Tibial nerve (tissue), 4 donors: Measurements from ENCODE around the gene ACTR1B. TPM values are rescaled to one million over a fixed set of nuclear protein-coding genes. Genes with fewer than 3 reads are reported as not detected.
"Not testable (repeated sequence)": the region's sequence is repeated elsewhere in the genome, so short reads cannot be mapped to it uniquely, and the experiment has no call there.

ENCODE experiments used
- DNase-seq, 2 donors: peaks; one replicate each; pipeline ENCODE4 v3.0.0-alpha.2; 2019; ENCODE audit warnings: low spot score in 2 of 2
- H3K27ac ChIP-seq, 4 donors: fragments of 200-600 bp; sonication (generic) in 3 of 4; one replicate each; pipeline ENCODE4 v1.5.1; 2017 to 2019; ENCODE audit warnings: mild to moderate bottlenecking in 1 of 4
- H3K27me3 ChIP-seq, 2 donors: fragments of 200-600 bp; sonication (generic) in 1 of 2; one replicate each; pipeline versions ENCODE4 v1.5.1 to v1.6.0; 2017 to 2019
- H3K36me3 ChIP-seq, 3 donors: fragments of 200-600 bp; sonication (generic); one replicate each; pipeline ENCODE4 v1.5.1; 2018 to 2019
- H3K4me1 ChIP-seq, 4 donors: fragments of 200-600 bp; sonication (generic) in 3 of 4; one replicate each; pipeline ENCODE4 v1.5.1; 2017 to 2019
- H3K4me3 ChIP-seq, 4 donors: fragments of 200-600 bp; sonication (generic) in 3 of 4; one replicate each; pipeline ENCODE4 v1.5.1; 2017 to 2019; ENCODE audit warnings: mild to moderate bottlenecking in 1 of 4, moderate library complexity in 1 of 4
- H3K9me3 ChIP-seq, 4 donors: fragments of 200-600 bp; sonication (generic) in 3 of 4; one replicate each; pipeline ENCODE4 v1.5.1; 2017 to 2019
- CTCF ChIP-seq, 5 experiments: fragments of 200-600 bp in 3 of 5; fragments of 450-650 bp in 2 of 5; sonication (generic) in 3 of 5; IDR thresholded peaks; one replicate each; pipeline ENCODE4 v1.5.1; 2016 to 2019; ENCODE audit warnings: antibody characterized with exemption in 5 of 5, mild to moderate bottlenecking in 3 of 5, moderate library complexity in 2 of 5
- EP300 ChIP-seq, 2 donors: sonication (generic); formaldehyde crosslinking; IDR thresholded peaks; one replicate each; pipeline ENCODE4 v1.6.1; 2017; ENCODE audit warnings: antibody characterized with exemption in 2 of 2, mild to moderate bottlenecking in 1 of 2
- POLR2A ChIP-seq, 2 donors: fragments of 450-650 bp; IDR thresholded peaks; one replicate each; pipeline ENCODE4 v1.6.1; 2017; ENCODE audit warnings: antibody characterized with exemption in 2 of 2, mild to moderate bottlenecking in 2 of 2, moderate library complexity in 2 of 2
- WGBS, 2 donors: methylation state at CpG; one replicate each; pipeline ENCODE4 v1.1.5; 2018; 5-methylcytosine and 5-hydroxymethylcytosine counted together
- total RNA-seq, 4 donors: library from RNA; depleted of rRNA; stranded (reverse); fragments of >200 nt; gene quantifications; one replicate each; pipeline ENCODE4 v1.1.0, GENCODE V29; 2016

The ACTR1B gene
- total RNA-seq, 4 donors from 2014 or later, result 65.1 to 109 (median 85.5) TPM

- no peaks in the 10 kb centered on the region for H3K27me3 ChIP-seq
- no peak overlapping the region for H3K4me3 ChIP-seq
- no peaks in the 10 kb centered on the region for H3K9me3 ChIP-seq
- H3K36me3 ChIP-seq, result no peaks in the 10 kb centered on the region
- DNase-seq, result no peak
- 88 to 93% methylated on average over 9 to 11 of the region's 11 CpGs for WGBS, 2 donors
- no peaks in the 10 kb centered on the region for H3K4me1 ChIP-seq
- TF ChIP-seq POLR2A (IDR thresholded peaks at IDR 0.05) (no peak), CTCF (IDR thresholded peaks at IDR 0.05) (no peak), EP300 (IDR thresholded peaks at IDR 0.05) (no peak)
- no peak overlapping the region for H3K27ac ChIP-seq
Measured at GRCh38 chr2:97688062-97688827, 24.4 kb upstream of the ACTR1B start.

- H3K36me3 ChIP-seq, DNase-seq, H3K27me3 ChIP-seq, H3K4me1 ChIP-seq, H3K4me3 ChIP-seq, H3K27ac ChIP-seq, H3K9me3 ChIP-seq: not testable (repeated sequence)
- WGBS, 2 donors, result 92 to 96% methylated on average over 2 of the region's 3 CpGs
Measured at GRCh38 chr2:97687235-97687634, 23.4 kb upstream of the ACTR1B start.

- TF ChIP-seq POLR2A (IDR thresholded peaks at IDR 0.05), result no peak
- TF ChIP-seq CTCF (IDR thresholded peaks at IDR 0.05), result no peak
- no peak for TF ChIP-seq EP300 (IDR thresholded peaks at IDR 0.05)
- no peaks in the 10 kb centered on the region for H3K36me3 ChIP-seq
- 87 to 100% methylated on average over 1 of the region's 1 CpG for WGBS, 2 donors
- DNase-seq, result no peak
- H3K4me1 ChIP-seq, result no peaks in the 10 kb centered on the region
- H3K27me3 ChIP-seq, result no peaks in the 10 kb centered on the region
- H3K9me3 ChIP-seq, result peaks cover 0 to 6% (median 0%) of the 10 kb centered on the region in 4 donors
- H3K27ac ChIP-seq, result no peak overlapping the region
- H3K4me3 ChIP-seq, result no peak overlapping the region
Measured at GRCh38 chr2:97678298-97678697, 14.5 kb upstream of the ACTR1B start.

- Histone ChIP-seq H3K36me3 (no peaks in the 10 kb centered on the region), H3K9me3 (peaks cover 0 to 6% (median 0%) of the 10 kb centered on the region in 4 donors), H3K27ac (no peak overlapping the region), H3K27me3 (no peaks in the 10 kb centered on the region), H3K4me3 (no peak overlapping the region), H3K4me1 (no peaks in the 10 kb centered on the region)
- DNase-seq, result no peak
- TF ChIP-seq CTCF (IDR thresholded peaks at IDR 0.05) (no peak), POLR2A (IDR thresholded peaks at IDR 0.05) (no peak), EP300 (IDR thresholded peaks at IDR 0.05) (no peak)
- WGBS, 2 donors, result 87 to 92% methylated on average over 2 of the region's 2 CpGs
Measured at GRCh38 chr2:97677480-97677879, 13.6 kb upstream of the ACTR1B start.

GRCh38 chr2:97676620-97677019 lies 12.8 kb upstream of the ACTR1B start:
- no peak overlapping the region for H3K4me3 ChIP-seq
- TF ChIP-seq POLR2A (IDR thresholded peaks at IDR 0.05) (no peak), CTCF (IDR thresholded peaks at IDR 0.05) (no peak), EP300 (IDR thresholded peaks at IDR 0.05) (no peak)
- no peak overlapping the region for H3K27ac ChIP-seq
- peaks cover 0 to 6% (median 0%) of the 10 kb centered on the region in 4 donors for H3K9me3 ChIP-seq
- H3K27me3 ChIP-seq, result no peaks in the 10 kb centered on the region
- 83 to 86% methylated on average over 1 of the region's 1 CpG for WGBS, 2 donors
- H3K4me1 ChIP-seq, result no peaks in the 10 kb centered on the region
- DNase-seq, result no peak
- no peaks in the 10 kb centered on the region for H3K36me3 ChIP-seq
